GM21528 (cell line): ENCODE results near the gene GPR150.
"Not testable (repeated sequence)": the region's sequence is repeated elsewhere in the genome, so short reads cannot be mapped to it uniquely, and the experiment has no call there.

Experiments used
- ATAC-seq: cut with Tn5 transposase; IDR thresholded peaks from one replicate; pipeline ENCODE4 v1.9.1; 2021; ENCODE audit warnings: mild to moderate bottlenecking, moderate library complexity; ENCODE audit not compliant: unreplicated experiment, low FRiP score

The GPR150 gene

GRCh38 chr5:95621839-95622629 is 2.1 kb downstream of the GPR150 start:
- ATAC-seq: no peak

DNA sequence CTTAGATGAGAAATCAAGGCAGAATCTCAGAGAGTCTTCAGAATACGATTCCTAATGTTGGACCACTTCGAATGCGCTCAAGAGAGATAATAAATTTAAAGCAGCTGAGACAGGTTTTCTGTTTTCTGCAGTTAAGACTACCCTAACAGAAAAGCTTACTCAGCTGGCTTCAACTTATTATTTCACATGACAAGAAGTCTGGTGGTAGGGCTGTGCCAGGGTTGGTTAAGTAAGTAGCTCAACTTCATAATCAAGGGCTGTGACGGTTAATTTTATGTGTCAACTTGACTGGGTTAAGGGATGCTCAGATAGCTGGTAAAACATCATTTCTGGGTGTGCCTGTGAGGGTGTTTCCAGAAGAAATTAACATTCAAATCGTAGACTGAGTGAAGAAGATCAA is 3.8 kb downstream of the GPR150 start:
- ATAC-seq: no peak

GRCh38 chr5:95624368-95624767 is 4.5 kb downstream of the GPR150 start:
- ATAC-seq: no peak

DNA sequence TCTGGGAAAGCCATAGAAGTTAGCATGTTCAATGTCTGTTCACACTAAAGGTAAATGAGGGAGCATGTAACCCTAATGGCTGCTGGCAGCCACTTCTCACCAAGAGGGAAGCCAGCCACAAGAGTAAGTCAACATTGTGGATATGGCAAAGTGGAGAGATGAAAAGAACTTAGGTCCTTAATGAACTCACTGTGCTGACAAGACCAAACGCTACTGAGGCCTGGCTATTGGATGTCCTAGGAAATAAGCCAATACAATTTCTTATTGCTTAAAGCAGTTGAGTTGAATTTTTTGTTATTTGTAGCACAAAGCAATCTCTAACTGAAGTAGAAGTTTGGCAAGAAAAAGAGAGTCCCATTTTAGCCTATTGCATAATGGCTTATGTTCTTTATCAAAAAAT is 6.8 kb downstream of the GPR150 start:
- no peak for ATAC-seq

DNA sequence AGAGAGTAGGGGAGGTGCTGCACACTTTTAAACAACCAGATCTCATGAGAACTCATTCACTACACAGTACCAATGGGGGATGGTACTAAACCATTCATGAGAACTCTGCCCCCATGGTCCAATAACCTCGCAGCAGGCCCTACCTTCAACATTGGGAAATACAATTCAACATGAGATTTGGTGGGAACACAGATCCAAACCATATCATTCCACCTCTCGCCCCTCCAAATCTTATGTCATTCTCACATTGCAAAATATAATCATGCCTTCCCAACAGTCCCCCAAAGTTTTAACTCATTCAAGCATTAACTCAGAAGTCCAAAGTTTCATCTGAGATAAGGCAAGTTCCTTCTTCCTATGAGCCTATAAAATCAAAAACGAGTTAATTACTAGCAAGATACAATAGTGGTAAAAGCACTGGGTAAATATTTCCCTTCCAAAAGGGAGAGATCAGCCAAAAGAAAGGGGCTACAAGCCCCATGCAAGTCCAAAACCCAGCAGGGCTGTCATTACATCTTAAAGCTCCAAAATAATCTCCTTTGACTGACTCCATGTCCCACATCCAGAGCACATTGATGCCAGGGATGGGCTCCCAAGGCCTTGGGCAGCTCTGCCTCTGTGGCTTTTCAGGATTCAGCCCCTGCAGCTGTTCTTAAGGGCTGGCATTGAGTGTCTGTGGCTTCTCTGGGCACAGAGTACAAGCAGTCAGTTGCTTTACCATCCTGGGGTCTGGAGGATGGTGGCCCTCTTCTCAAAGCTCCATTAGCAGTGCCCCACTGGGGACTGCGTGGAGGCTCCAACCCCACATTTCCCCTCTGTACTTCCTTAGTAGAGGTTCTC is 8.3 kb downstream of the GPR150 start:
- no peak for ATAC-seq

- ATAC-seq: no peak
These were observed 9.0 kb downstream of the GPR150 start for GRCh38 chr5:95628933-95629332.

- ATAC-seq: no peak
These were observed 10.6 kb downstream of the GPR150 start for GRCh38 chr5:95630394-95630917.

- no peak for ATAC-seq
These were observed 11.5 kb downstream of the GPR150 start for GRCh38 chr5:95631255-95631958.

DNA sequence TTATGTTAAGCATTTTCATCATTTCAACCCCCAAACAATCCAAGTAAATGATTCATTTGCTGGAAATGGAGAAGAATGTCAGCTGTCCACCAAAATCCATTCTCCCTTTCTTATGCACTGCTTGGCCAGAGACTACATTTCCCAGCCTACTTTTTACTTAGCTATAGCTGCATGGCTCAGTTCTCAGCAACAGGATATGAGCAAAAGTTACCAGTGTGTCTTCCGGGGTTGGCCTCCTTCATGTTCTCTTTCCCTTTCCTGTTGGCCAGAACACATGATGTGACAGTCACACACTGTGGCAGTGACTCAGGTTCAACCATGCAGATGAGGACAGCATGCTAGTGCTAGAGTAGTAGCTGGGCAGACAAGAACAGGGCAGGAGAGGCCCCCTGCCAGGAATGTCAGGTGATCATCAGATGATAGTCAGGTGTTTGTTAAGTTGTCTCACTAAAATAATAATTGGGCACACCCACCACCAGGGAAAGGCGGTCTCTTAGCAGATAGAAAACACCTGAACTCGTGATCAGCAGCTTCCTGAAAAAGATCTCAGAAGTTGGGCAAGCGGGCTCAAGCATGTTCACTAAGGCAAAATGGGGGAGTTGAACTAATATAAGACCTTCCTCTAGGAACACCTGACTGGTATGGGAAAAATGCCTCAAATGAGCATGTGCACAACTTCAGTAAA is 12.2 kb downstream of the GPR150 start:
- peak; percentile 93 for ATAC-seq

GRCh38 chr5:95632942-95633341 is 13.1 kb downstream of the GPR150 start:
- ATAC-seq: not testable (repeated sequence)

GRCh38 chr5:95633671-95634070 is 13.8 kb downstream of the GPR150 start:
- ATAC-seq: no peak

- ATAC-seq: no peak
These were observed 14.2 kb downstream of the GPR150 start for GRCh38 chr5:95634081-95634480.

DNA sequence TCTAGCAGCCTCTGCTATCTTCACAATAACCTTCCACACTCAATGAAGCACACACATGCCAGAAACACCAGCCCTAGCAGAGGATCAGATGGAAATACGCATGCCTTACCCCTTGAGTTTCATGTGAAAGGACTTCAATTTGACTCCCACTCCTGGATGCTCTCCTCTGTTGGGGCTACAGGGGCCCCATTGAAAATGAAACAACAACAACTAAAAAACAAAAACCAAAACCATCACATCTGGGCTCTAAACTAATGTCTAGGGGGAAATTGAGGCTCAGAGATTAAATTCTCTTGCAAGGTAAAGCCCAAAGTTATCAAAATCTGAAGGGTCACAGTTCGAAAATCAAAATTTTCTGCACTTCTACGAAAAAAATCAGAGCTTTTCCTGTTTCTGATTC is 18.7 kb downstream of the GPR150 start:
- no peak for ATAC-seq

GRCh38 chr5:95641741-95642220 is 21.9 kb downstream of the GPR150 start:
- ATAC-seq: no peak

DNA sequence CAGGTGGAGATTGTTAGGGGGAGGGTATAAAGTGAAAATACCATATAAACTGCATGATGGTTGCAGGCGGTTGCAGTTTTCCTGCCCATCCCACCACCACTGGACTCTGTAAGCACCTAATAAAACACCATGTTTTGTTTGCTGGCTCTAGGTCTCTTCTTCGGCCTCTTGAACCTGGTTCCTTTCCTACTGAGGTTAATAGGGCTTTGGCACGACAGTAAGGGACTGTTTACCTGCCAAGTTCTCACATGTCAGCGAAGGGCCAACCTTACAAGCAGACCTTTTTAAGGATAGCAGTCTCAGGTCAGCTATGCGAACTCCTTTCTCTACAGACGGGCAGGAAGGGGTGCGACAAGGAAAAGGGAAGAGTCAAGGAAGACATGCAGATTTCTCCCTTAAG is 23.3 kb downstream of the GPR150 start:
- ATAC-seq: no peak

DNA sequence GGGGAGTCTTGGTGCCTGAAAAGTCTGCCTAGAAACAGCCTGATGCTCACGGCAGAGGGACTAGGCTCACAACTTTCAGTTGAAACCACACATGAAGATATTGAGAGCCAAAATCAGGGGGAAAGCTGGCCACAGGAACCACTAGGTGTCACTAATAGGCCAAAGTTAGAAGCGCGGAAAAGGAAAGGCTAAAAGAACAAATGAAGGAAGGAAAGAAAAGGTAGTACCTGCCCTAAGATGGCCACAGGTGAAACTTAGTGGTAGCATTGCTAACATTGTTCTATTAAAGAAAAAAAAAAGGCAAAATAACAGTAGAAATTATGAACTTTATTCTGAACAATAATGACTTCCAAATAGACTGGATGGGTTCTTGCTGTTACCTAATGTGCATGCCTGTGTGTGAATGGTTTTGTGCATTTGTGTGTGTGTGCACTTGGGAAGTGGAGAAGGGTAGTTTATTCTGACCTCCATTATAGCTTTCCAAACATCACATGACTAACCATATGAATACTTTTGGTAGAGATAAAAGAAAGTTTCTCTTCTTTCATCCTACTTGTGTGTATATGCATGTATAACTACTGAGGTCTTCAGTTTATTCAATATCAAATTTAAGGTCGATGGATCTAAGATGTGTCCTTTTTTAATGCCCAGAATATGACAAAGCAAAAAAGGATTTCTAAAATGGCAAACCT is 24.6 kb downstream of the GPR150 start:
- ATAC-seq: peak; percentile 48

- ATAC-seq: not testable (repeated sequence)
These were observed 26.3 kb downstream of the GPR150 start for GRCh38 chr5:95646226-95646568.

DNA sequence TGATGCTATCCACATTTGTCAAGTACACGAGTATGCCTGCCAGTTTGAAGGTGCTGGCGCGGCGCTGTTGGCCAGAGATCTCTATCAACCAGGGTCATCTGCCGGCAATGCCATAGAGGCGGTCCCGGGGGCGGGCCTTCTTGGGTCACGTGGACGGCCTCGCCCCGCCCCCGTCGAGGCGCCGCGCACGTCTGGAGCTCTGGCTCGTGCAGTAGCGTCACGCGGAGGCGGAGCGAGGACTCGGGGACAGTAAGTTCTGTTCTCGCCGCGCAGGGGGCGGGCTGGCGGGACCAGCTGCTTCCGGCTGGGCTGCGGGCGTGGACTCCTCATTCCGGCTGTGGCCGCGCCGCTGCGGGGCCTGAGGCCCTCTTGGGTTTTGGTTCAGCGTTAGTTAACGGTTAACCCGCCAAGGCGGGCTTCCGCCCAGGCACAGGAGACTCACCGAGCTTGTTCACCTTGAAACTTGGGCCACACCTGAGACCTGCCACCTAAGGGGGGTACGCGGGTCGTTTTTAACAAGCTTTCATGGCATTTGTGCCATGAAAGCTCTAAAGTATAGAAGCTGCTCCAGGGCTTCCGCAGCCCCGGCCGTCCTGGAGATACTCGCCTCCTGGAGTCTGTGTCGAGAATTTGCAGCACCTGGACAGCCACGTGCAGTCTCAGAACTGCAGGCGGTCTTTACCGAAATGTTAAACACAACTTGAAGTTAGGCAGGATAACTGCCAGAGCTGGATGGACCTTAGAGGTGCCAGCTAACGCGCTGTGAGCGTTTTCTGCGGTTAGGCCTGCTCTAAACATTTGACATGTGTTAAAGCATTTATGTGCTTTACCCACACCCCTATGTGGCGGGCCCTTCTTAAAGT is 26.9 kb downstream of the GPR150 start, which contains the start of gene RFESD:
Gene RFESD, plus strand, starts transcription at position 209 of the 863 bp plus-strand sequence. CDS start 5,495 bp downstream, outside the sequence.
- ATAC-seq: peak; percentile 99
